Amniotic epithelial cell (primary cell): Measurements from ENCODE around the gene HIPK2.

Experiments
- DNase-seq: peaks from one replicate; pipeline ENCODE4 v3.0.0-alpha.2; 2010; ENCODE audit warnings: low read depth

Gene HIPK2

GRCh38 chr7:139648391-139648861 is 129.4 kb downstream of the HIPK2 start:
- DNase-seq: no peak

- DNase-seq: peak; percentile 10
Observed at GRCh38 chr7:139647814-139648390, 129.9 kb downstream of the HIPK2 start.

GRCh38 chr7:139647085-139647484 is 130.7 kb downstream of the HIPK2 start:
- DNase-seq: peak; percentile 34

- DNase-seq: no peak
Observed at GRCh38 chr7:139646566-139646965, 131.2 kb downstream of the HIPK2 start.

GRCh38 chr7:139645572-139646523 is 131.9 kb downstream of the HIPK2 start:
- DNase-seq: peak; percentile 71

- DNase-seq: no peak
Observed at GRCh38 chr7:139643951-139644585, 133.7 kb downstream of the HIPK2 start.

- no peak for DNase-seq
Observed at GRCh38 chr7:139642283-139642682, 135.5 kb downstream of the HIPK2 start.

GRCh38 chr7:139641337-139641992 is 136.3 kb downstream of the HIPK2 start:
- DNase-seq: no peak

GRCh38 chr7:139640681-139641080 is 137.1 kb downstream of the HIPK2 start:
- no peak for DNase-seq

GRCh38 chr7:139639563-139639962 is 138.2 kb downstream of the HIPK2 start:
- no peak for DNase-seq

- no peak for DNase-seq
Observed at GRCh38 chr7:139635526-139636302, 142.1 kb downstream of the HIPK2 start.

GRCh38 chr7:139634087-139634486 is 143.7 kb downstream of the HIPK2 start:
- DNase-seq: no peak

- DNase-seq: no peak
Observed at GRCh38 chr7:139631520-139632031, 146.2 kb downstream of the HIPK2 start.

- DNase-seq: no peak
Observed at GRCh38 chr7:139630643-139631519, 146.9 kb downstream of the HIPK2 start.

- DNase-seq: no peak
Observed at GRCh38 chr7:139629392-139630082, 148.3 kb downstream of the HIPK2 start.

GRCh38 chr7:139627831-139628230 is 150.0 kb downstream of the HIPK2 start:
- no peak for DNase-seq

GRCh38 chr7:139626817-139627216 is 151.0 kb downstream of the HIPK2 start:
- no peak for DNase-seq

GRCh38 chr7:139623518-139623917 is 154.3 kb downstream of the HIPK2 start:
- peak; percentile 24 for DNase-seq

- peak; percentile 24 for DNase-seq
Observed at GRCh38 chr7:139620676-139621344, 157.0 kb downstream of the HIPK2 start.
